ENCODE data around the gene PCCB.

Gene PCCB

GRCh38 chr3:136294176-136294575 lies 44.0 kb downstream of the PCCB start:
- no peak for TF ChIP-seq ISL1 (CRISPR knock-in tag; IDR thresholded peaks at IDR 0.05)
- ATAC-seq, result no peak

- TF ChIP-seq, protein P1, sequence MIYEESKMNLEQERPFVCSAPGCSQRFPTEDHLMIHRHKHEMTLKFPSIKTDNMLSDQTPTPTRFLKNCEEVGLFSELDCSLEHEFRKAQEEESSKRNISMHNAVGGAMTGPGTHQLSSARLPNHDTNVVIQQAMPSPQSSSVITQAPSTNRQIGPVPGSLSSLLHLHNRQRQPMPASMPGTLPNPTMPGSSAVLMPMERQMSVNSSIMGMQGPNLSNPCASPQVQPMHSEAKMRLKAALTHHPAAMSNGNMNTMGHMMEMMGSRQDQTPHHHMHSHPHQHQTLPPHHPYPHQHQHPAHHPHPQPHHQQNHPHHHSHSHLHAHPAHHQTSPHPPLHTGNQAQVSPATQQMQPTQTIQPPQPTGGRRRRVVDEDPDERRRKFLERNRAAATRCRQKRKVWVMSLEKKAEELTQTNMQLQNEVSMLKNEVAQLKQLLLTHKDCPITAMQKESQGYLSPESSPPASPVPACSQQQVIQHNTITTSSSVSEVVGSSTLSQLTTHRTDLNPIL (CRISPR knock-in tag; IDR thresholded peaks at IDR 0.05; ENCODE audit: low read depth), result no peak
- TF ChIP-seq PPARA (CRISPR knock-in tag; IDR thresholded peaks at IDR 0.05; ENCODE audit: borderline replicate concordance) (no peak), ZNF70 (CRISPR knock-in tag; IDR thresholded peaks at IDR 0.05) (no peak), CSDC2 (CRISPR knock-in tag; IDR thresholded peaks at IDR 0.05) (no peak), ZNF565 (CRISPR knock-in tag; conservative IDR thresholded peaks at IDR 0.05; ENCODE audit: low read depth) (no peak), CSRNP3 (CRISPR knock-in tag; IDR thresholded peaks at IDR 0.05) (no peak), ZNF8 (CRISPR knock-in tag; IDR thresholded peaks at IDR 0.05) (no peak), ZFP30 (CRISPR knock-in tag; IDR thresholded peaks at IDR 0.05) (no peak), ESRRG (CRISPR knock-in tag; IDR thresholded peaks at IDR 0.05) (no peak), BACH2 (CRISPR knock-in tag; IDR thresholded peaks at IDR 0.05; ENCODE audit: borderline replicate concordance) (no peak), SNAI2 (CRISPR knock-in tag; IDR thresholded peaks at IDR 0.05) (no peak)
- TF ChIP-seq, protein P2, sequence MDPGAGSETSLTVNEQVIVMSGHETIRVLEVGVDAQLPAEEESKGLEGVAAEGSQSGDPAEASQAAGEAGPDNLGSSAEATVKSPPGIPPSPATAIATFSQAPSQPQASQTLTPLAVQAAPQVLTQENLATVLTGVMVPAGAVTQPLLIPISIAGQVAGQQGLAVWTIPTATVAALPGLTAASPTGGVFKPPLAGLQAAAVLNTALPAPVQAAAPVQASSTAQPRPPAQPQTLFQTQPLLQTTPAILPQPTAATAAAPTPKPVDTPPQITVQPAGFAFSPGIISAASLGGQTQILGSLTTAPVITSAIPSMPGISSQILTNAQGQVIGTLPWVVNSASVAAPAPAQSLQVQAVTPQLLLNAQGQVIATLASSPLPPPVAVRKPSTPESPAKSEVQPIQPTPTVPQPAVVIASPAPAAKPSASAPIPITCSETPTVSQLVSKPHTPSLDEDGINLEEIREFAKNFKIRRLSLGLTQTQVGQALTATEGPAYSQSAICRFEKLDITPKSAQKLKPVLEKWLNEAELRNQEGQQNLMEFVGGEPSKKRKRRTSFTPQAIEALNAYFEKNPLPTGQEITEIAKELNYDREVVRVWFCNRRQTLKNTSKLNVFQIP (CRISPR knock-in tag; IDR thresholded peaks at IDR 0.05; ENCODE audit: borderline replicate concordance, low read depth), result no peak
- ATAC-seq, result no peak
These were observed 46.8 kb downstream of the PCCB start for GRCh38 chr3:136296960-136297359.

DNA sequence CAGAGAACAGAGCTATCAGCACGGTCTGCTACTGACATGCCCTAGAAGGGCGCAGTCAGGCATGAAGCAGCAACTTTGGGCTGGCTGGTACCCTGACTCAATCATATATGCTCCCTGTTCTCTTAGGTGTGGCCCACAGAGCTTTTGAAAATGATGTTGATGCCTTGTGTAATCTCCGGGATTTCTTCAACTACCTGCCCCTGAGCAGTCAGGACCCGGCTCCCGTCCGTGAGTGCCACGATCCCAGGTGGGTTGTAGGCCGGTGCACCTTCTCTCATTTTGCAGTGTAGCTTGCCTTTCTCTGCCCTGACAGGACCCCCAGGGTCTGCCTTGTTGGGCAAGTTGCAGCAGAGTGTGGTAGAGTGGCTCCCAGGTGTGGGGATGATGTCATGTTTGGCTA lies 47.7 kb downstream of the PCCB start:
- TF ChIP-seq ESRRG (CRISPR knock-in tag; IDR thresholded peaks at IDR 0.05) (no peak), CSDC2 (CRISPR knock-in tag; IDR thresholded peaks at IDR 0.05) (no peak), ZNF70 (CRISPR knock-in tag; IDR thresholded peaks at IDR 0.05) (no peak), ZNF565 (CRISPR knock-in tag; conservative IDR thresholded peaks at IDR 0.05; ENCODE audit: low read depth) (no peak), ZFP3 (CRISPR knock-in tag; IDR thresholded peaks at IDR 0.05) (no peak), TSHZ2 (CRISPR knock-in tag; IDR thresholded peaks at IDR 0.05) (no peak), SNAI2 (CRISPR knock-in tag; IDR thresholded peaks at IDR 0.05) (no peak), ZFP30 (CRISPR knock-in tag; IDR thresholded peaks at IDR 0.05) (no peak), PATZ1 (CRISPR knock-in tag; IDR thresholded peaks at IDR 0.05; ENCODE audit: borderline replicate concordance) (no peak)
- TF ChIP-seq, protein P2 (CRISPR knock-in tag; IDR thresholded peaks at IDR 0.05; ENCODE audit: borderline replicate concordance, low read depth), result no peak
- no peak for ATAC-seq

GRCh38 chr3:136300444-136300843 lies 50.3 kb downstream of the PCCB start:
- no peak for ATAC-seq
- no peak for TF ChIP-seq ZC3H10 (CRISPR knock-in tag; IDR thresholded peaks at IDR 0.05)
- TF ChIP-seq TOX (CRISPR knock-in tag; IDR thresholded peaks at IDR 0.05; ENCODE audit: borderline replicate concordance), result no peak
- no peak for TF ChIP-seq BACH2 (CRISPR knock-in tag; IDR thresholded peaks at IDR 0.05; ENCODE audit: borderline replicate concordance)
- TF ChIP-seq ZFP3 (CRISPR knock-in tag; IDR thresholded peaks at IDR 0.05), result no peak
- no peak for TF ChIP-seq RARB (CRISPR knock-in tag; IDR thresholded peaks at IDR 0.05)
- TF ChIP-seq CSDC2 (CRISPR knock-in tag; IDR thresholded peaks at IDR 0.05), result no peak
